Tibial artery (tissue), 4 donors: Measurements from ENCODE around the gene SLC1A3.

Source experiments
- DNase-seq, 2 donors: peaks; one replicate each; pipeline ENCODE4 v3.0.0-alpha.2; 2019
- H3K27ac ChIP-seq, 2 donors: fragments of 200-600 bp; sonication (generic) in 1 of 2; 1 replicate in 1 of 2; 2 replicates in 1 of 2; pipeline ENCODE4 v1.5.1; 2018 to 2019; ENCODE audit warnings: mild to moderate bottlenecking in 1 of 2
- H3K27me3 ChIP-seq, 2 donors: fragments of 200-600 bp; sonication (generic) in 1 of 2; one replicate each; pipeline versions ENCODE4 v1.5.1 to v1.6.0; 2016 to 2019
- H3K36me3 ChIP-seq, 3 donors: fragments of 200-600 bp; sonication (generic) in 2 of 3; one replicate each; pipeline ENCODE4 v1.5.1; 2016 to 2019; ENCODE audit warnings: mild to moderate bottlenecking in 2 of 3
- H3K4me1 ChIP-seq, 4 donors: fragments of 200-600 bp; sonication (generic) in 2 of 4; 1 replicate in 3 of 4; 2 replicates in 1 of 4; pipeline ENCODE4 v1.5.1; 2016 to 2019
- H3K4me3 ChIP-seq, 2 donors: fragments of 200-600 bp; sonication (generic) in 1 of 2; 1 replicate in 1 of 2; 2 replicates in 1 of 2; pipeline ENCODE4 v1.5.1; 2018 to 2019; ENCODE audit warnings: mild to moderate bottlenecking in 2 of 2
- H3K9me3 ChIP-seq, 3 donors: fragments of 200-600 bp; sonication (generic) in 1 of 3; one replicate each; pipeline ENCODE4 v1.5.1; 2016 to 2019
- CTCF ChIP-seq, 2 experiments: fragments of 200-600 bp in 1 of 2; fragments of 450-650 bp in 1 of 2; IDR thresholded peaks; one replicate each; pipeline ENCODE4 v1.5.1; 2017 to 2019; ENCODE audit warnings: antibody characterized with exemption in 2 of 2, mild to moderate bottlenecking in 1 of 2, moderate library complexity in 1 of 2
- intact Hi-C: fragments of 100-400 bp; cut with DNase I; formaldehyde crosslinking; loops from one replicate; pipeline ENCODE4 v1.15.0; 2023; ENCODE audit warnings: low total_unique reads

SLC1A3 gene

GRCh38 chr5:36606428-36607113 is at the start of gene SLC1A3:
Gene SLC1A3 (plus strand): TSS chr5:36606606. CDS start chr5:36608424, 1,818 bp downstream.
- Histone ChIP-seq H3K9me3 (no peaks in the 10 kb centered on the region), H3K4me1 (peaks cover 0 to 12% (median 5%) of the 10 kb centered on the region in 4 donors), H3K36me3 (no peaks in the 10 kb centered on the region), H3K27ac (peak within 1 kb of the TSS; percentile 1 to 29), H3K27me3 (peaks cover 0 to 5% of the 10 kb centered on the region in 2 donors), H3K4me3 (peak within 1 kb of the TSS; percentile 49 to 55)
- no peak for TF ChIP-seq CTCF (IDR thresholded peaks at IDR 0.05)
- intact Hi-C loops, result no loop called here
- peak; percentile 62 to 75 for DNase-seq

GRCh38 chr5:36558641-36559040 is 47.8 kb upstream of the SLC1A3 start:
- H3K27me3 ChIP-seq, result no peaks in the 10 kb centered on the region
- no peak overlapping the region for H3K4me3 ChIP-seq
- DNase-seq, result no peak
- H3K4me1 ChIP-seq, result no peaks in the 10 kb centered on the region
- no peaks in the 10 kb centered on the region for H3K36me3 ChIP-seq
- H3K9me3 ChIP-seq, result no peaks in the 10 kb centered on the region
- TF ChIP-seq CTCF (IDR thresholded peaks at IDR 0.05), result no peak
- no peak overlapping the region for H3K27ac ChIP-seq
- intact Hi-C loops, result no loop called here

- intact Hi-C loops, result no loop called here
- H3K27ac ChIP-seq, result no peak overlapping the region
- no peak overlapping the region for H3K4me3 ChIP-seq
- no peak for TF ChIP-seq CTCF (IDR thresholded peaks at IDR 0.05)
- H3K4me1 ChIP-seq, result no peaks in the 10 kb centered on the region
- no peaks in the 10 kb centered on the region for H3K36me3 ChIP-seq
- no peak for DNase-seq
- H3K27me3 ChIP-seq, result no peaks in the 10 kb centered on the region
- no peaks in the 10 kb centered on the region for H3K9me3 ChIP-seq
Measured at GRCh38 chr5:36561601-36562000, 44.8 kb upstream of the SLC1A3 start.

DNA sequence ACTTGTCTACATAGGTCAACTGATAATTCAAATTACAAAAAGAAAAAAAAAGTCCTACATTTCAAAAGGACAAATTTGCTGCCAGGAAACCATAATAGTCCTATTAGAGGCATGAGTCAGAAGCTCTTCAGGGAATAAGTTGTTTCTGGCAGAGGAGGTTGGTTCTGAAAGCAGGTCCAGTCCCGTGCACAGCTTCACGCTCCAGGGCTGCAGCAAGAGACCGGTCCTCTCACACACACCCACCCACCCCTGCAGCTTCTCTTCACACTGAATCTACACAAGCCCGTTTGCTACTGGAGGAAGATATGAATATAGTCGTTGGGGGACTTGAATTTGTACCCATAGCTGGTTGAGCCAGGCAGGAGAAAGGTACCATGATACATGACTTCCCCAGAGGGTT is 36.9 kb upstream of the SLC1A3 start:
- Histone ChIP-seq H3K27me3 (no peaks in the 10 kb centered on the region), H3K27ac (no peak overlapping the region), H3K4me1 (peaks cover 0 to 12% (median 4%) of the 10 kb centered on the region in 4 donors), H3K4me3 (no peak overlapping the region), H3K36me3 (no peaks in the 10 kb centered on the region), H3K9me3 (no peaks in the 10 kb centered on the region)
- intact Hi-C loops, result no loop called here
- DNase-seq, result peak in 1 of 2 donors; percentile 64
- no peak for TF ChIP-seq CTCF (IDR thresholded peaks at IDR 0.05)

GRCh38 chr5:36570301-36571095 is 35.9 kb upstream of the SLC1A3 start:
- no peak for TF ChIP-seq CTCF (IDR thresholded peaks at IDR 0.05)
- DNase-seq, result no peak
- Histone ChIP-seq H3K27me3 (no peaks in the 10 kb centered on the region), H3K4me1 (peaks cover 0 to 12% (median 4%) of the 10 kb centered on the region in 4 donors), H3K4me3 (no peak overlapping the region), H3K27ac (no peak overlapping the region), H3K9me3 (no peaks in the 10 kb centered on the region), H3K36me3 (no peaks in the 10 kb centered on the region)
- intact Hi-C loops, result no loop called here
